HG03558 (cell line): Measurements from ENCODE around the gene SPO11.

Experiments
- ATAC-seq: cut with Tn5 transposase; IDR thresholded peaks from one replicate; pipeline ENCODE4 v1.9.1; 2021; ENCODE audit warnings: moderate number of reproducible peaks; ENCODE audit not compliant: unreplicated experiment; ENCODE audit errors: extremely low read depth

Gene SPO11

GRCh38 chr20:57309544-57310115, 20.0 kb upstream of the SPO11 start:
- no peak for ATAC-seq

- ATAC-seq = no peak
Measured at GRCh38 chr20:57310821-57311514, 18.6 kb upstream of the SPO11 start.

GRCh38 chr20:57312138-57312537, 17.5 kb upstream of the SPO11 start:
- no peak for ATAC-seq

- no peak for ATAC-seq
Measured at GRCh38 chr20:57313230-57313629, 16.4 kb upstream of the SPO11 start.

- no peak for ATAC-seq
Measured at GRCh38 chr20:57313951-57314350, 15.7 kb upstream of the SPO11 start.

- ATAC-seq = no peak
Measured at GRCh38 chr20:57315083-57315975, 14.3 kb upstream of the SPO11 start.

GRCh38 chr20:57315976-57316480, 13.6 kb upstream of the SPO11 start:
- ATAC-seq = no peak

GRCh38 chr20:57316795-57317201, 12.8 kb upstream of the SPO11 start:
- ATAC-seq = no peak

- no peak for ATAC-seq
Measured at GRCh38 chr20:57317316-57317788, 12.3 kb upstream of the SPO11 start.

- no peak for ATAC-seq
Measured at GRCh38 chr20:57317789-57318371, 11.7 kb upstream of the SPO11 start.

GRCh38 chr20:57319584-57319983, 10.0 kb upstream of the SPO11 start:
- ATAC-seq = no peak

- no peak for ATAC-seq
Measured at GRCh38 chr20:57320358-57320757, 9.2 kb upstream of the SPO11 start.

- ATAC-seq = no peak
Measured at GRCh38 chr20:57321142-57321541, 8.5 kb upstream of the SPO11 start.

GRCh38 chr20:57322476-57322875, 7.1 kb upstream of the SPO11 start:
- no peak for ATAC-seq

- no peak for ATAC-seq
Measured at GRCh38 chr20:57323034-57323433, 6.6 kb upstream of the SPO11 start.

GRCh38 chr20:57325632-57326356, 3.8 kb upstream of the SPO11 start:
- no peak for ATAC-seq

GRCh38 chr20:57326667-57327455, 2.7 kb upstream of the SPO11 start:
- no peak for ATAC-seq

GRCh38 chr20:57327820-57328219, 1.8 kb upstream of the SPO11 start:
- no peak for ATAC-seq

- ATAC-seq = no peak
Measured at GRCh38 chr20:57330998-57331397, 1.4 kb downstream of the SPO11 start.
